Stromal cell of bone marrow (primary cell): ENCODE results near the gene WWOX.
"Not testable (repeated sequence)": the region's sequence is repeated elsewhere in the genome, so short reads cannot be mapped to it uniquely, and the experiment has no call there.

Source experiments
- DNase-seq: peaks from one replicate; pipeline ENCODE4 v3.0.0-alpha.2; 2012; ENCODE audit warnings: low read depth

The WWOX gene

DNA sequence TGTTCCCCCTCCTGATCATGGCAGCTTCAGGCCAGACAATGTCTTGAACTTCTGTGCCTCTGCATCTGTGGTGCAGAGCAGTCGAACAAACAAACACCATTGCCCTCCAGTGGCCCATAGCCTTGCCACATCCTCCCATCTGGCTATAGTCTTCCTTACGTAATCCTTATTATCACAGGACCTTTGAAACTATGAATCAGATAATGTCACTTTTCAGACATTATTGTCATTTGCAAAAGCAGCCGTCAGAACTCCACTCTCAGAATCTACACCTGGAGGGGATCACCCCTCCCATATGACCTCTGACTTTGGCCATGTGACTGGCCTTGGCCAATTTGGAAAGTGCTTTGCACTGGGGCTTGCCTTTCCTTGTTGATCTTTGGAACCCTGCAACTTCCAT is 1113.8 kb downstream of the WWOX start:
- DNase-seq = no peak

DNA sequence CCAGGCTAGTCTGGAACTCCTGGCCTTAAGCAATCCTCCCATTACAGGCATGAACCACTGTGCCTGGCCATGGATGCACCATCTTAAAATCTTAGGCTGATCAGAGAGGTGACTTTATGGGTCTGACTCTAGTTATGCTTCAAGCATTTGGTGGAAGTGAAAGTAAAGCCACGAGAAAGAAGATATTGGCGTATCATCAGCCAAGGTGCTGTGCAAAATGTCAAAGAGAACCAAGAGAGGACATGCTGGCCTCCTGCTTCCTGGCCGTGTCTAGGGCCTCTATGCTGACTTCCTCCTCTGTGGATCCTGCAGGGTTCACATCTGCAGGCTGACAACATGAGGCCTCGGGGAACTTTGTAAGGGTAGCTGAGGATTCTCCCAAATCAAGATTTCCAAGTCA is 1115.8 kb downstream of the WWOX start:
- DNase-seq = no peak

DNA sequence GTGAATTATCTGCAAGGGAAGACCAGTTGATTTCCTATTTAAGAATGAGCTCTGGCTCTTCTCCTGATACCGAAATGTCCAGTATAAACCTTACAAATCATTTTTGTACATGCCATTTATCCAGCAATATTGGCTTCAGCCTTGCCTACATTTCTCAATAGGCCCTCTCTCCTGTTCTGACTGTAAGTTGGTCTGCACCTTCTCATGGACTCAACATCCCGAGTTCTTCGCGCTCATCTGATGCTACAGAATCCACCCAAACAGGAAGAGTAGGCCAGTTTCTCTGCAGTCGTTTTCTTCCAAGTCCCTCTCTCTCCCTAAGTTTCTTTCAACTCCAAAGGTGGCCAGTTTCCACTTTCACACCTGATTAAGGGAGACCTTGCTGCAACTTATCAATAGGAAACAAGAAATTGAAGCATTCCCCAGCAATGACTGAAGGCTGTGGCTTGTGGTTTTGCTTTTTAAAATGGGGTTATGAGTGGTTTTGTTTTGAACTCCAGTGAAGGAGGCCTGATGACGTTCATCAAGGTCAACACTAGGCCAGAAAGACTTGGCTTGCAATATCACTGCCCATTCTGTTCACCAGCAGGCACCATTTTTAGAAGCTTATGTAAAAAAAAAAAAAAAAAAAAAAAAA is 1118.0 kb downstream of the WWOX start:
- DNase-seq = peak; percentile 18

DNA sequence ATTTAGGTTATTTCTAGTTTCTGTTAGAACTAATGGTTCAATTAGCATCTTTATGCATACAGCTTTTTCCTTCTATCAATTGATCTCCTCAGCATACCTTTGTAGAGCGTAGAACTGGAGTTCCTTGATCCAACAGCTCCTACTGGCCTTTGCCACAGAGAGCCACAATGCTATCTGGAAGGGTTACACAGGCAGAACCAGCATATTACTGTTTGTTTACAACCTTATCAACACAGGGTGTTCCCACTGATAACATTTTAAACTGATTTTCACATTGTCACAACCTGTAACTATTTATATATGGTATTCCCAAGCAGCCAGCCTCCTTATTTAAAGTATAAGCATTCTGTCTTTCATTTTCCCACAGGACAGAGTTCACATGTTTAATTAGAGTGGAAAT is 1118.9 kb downstream of the WWOX start:
- no peak for DNase-seq

DNA sequence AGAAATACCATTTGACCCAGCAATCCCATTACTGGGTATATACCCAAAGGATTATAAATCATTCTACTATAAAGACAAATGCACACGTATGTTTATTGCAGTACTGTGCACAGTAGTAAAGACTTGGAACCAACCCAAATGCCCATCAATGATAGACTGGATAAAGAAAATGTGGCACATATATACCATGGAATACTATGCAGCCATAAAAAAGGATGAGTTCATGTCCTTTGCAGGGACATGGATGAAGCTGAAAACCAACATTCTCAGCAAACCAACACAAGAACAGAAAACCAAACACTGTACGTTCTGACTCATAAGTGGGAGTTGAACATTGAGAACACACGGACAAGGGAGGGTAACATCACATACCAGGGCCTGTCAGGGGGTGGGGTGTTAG is 1126.5 kb downstream of the WWOX start:
- not testable (repeated sequence) for DNase-seq

DNA sequence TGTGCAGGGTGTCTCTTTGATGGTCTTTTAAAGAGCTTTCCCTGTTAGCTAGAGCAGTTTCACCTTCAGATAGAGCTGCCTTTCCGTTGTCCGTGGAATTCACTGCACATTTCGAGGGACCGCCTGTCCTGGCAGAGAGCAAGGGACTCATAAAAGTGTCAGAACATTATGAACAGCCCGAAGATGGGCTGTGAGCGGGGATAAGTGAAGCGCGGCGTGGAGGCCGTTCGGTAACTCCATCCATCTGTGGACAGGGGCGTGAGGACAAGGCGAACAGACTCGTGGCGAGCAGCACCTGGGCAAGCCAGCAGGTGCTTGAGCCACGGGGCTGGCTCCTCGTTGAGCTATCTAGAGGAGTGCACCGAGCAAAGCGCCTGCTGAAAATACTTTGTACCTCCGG is 1129.9 kb downstream of the WWOX start:
- DNase-seq = no peak

DNA sequence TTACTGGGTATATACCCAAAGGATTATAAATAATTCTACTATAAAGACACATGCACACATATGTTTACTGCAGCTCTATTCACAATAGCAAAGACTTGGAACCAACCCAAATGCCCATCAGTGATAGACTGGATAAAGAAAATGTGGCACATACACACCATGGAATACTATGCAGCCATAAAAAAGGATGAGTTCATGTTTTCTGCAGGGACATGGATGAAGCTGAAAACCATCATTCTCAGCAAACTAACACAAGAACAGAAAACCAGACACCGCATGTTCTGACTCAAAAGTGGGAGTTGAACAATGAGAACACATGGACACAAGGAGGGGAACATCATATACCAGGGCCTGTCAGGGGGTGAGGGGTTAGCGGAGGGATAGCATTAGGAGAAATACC is 1146.2 kb downstream of the WWOX start:
- not testable (repeated sequence) for DNase-seq

DNA sequence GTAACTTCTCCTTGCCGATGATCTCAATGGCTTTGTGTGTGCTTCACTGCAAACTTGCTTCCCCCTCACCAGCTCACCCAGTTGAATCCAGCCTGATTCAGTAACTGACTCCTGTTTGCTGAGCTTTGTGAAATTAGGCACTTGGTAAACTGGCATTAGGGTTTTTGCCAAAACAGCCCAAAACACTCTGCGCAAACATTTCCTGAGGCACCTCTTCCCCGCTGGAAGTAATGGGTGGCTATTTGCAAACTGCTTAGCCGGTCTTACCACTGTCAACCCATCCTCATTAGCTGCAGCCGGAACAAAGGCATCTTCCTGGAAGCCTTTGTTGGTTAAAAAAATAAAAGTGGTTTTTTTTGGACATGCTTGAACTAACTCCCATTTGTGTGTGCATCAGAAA is 1147.9 kb downstream of the WWOX start:
- no peak for DNase-seq

DNA sequence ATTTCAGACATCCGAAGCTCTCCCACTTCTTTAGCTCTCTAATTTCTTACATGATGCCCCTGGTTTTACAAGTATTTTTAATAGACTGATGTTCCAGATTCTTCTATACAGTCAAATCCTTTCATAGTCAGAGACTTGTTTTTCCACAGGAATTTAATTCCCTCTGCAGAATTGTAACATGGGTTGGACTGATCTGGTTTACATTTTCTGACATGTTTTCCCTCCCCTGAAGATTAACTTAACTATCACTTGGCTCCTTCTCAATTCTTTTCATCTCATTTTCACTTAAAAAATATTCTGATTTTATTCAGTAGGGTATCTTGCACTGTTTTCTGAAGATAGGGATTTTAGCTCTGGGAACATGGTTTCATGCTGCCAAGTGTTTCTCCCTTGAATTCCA is 1148.9 kb downstream of the WWOX start:
- no peak for DNase-seq

DNA sequence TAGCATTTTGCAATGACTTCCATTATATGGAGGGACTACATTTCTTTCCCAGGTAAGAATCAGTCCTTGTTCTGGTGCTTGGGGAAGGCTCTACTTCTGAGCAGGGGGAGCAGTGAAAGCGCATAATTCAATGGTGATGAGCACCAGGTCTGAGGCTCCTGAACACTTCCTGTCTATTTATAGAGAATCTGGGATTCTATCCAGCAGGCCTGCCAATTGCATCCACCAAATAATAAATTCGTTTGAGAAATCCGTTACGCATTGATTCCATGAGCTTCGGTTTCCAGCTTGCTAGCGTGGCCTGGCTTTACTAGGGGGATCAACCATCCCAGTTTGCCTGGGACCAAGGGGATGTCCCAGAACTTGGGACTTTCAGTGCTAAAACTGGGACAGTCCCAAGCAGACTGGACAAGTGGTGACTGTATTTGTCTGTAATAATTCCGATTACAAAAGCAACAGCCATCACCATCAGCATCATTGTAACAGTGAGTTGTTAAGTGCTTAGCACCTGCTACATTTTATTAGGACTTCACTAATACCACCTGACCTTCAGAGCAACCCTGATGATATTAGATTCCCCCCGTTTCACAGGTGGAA is 1151.1 kb downstream of the WWOX start:
- DNase-seq = no peak

DNA sequence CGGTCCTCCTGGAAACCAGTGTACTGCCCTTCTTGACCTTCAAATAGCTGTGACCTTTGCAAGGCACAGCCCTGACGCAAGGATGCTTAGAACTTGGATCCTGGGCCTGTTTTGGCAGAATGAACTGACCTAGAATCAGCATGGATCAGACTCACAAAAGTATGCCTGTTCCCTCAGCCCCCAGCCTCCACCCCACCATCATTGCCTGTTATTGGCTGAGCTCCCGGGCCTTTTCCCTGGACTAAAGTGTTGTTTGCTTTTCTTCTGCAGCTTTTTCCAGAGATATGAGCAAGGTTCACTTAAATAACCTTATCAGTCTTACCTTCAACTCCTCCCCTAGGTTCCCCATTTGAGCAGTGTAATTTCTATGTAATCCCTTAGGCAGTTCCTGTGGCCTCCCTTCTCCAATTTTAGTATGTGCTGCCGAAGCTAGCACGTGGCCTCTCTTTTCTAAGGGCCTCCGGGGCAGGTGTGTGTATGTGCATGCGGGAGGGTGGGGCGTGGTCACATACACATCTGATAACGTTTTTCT is 1153.7 kb downstream of the WWOX start:
- DNase-seq = no peak

DNA sequence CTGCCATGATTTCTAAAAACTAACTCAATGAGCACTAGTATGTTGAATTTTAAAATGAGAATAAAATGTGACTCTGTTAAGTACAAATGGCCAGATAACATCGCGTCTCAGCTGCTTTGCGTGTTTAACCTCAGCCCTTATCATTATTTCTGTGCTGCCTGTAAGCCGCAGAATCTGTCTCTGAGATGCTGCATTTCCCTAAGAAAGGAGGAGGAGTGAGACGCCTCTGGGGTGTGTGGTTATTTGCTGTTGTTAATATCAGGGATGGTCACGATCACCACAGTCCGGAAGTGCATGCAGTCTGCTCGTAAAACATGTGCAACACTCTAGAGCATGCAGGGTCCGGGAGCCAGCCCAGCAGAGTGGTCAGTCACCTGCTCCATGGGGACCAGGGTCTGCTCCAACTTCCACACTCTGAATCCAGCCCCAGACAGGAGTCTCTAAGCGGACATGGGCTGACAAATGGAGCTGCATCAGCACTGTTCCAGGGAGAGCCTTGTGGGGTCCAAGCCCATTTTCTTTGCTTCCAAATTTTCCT is 1158.6 kb downstream of the WWOX start:
- DNase-seq = no peak

DNA sequence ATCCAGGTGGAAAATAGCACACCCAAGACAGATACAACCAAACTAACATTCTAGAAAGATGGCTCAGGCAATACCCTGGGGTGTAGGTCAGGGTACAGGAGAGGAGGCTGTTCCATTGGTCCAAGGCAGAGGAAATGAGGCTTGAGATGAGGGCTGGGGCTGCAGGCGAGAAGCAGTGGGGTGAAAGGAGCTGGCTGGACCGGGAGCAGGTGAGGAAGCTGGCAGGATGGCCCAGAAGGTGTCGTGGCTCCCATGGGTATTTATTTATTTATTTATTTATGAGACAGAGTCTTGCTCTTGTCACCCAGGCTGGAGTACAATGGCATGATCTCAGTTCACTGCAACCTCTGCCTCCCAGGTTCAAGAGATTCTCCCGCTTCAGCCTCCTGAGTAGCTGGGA is 1161.4 kb downstream of the WWOX start:
- not testable (repeated sequence) for DNase-seq

DNA sequence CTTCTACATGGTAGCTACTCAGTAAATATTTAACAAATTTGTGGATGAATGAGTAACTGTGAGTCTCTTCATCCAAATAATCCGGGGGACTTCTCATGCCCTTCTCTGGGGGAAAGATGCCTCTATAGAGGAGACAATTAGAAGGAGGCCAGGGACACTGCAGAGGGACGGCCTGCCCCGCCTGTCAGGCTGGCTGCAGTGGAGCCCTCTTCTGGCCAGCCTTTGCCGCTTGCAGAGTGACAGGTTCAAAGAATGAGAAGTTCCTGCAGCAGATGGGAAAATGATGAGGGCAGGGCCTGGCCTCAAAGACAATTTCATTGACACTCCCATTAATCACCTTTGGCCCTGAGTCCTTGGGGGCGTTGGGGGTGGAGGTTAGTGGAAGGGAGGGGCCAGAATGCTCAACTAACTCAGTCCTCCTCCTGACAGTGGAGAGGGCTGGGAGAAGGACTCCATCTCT is 1162.1 kb downstream of the WWOX start:
- DNase-seq = no peak

DNA sequence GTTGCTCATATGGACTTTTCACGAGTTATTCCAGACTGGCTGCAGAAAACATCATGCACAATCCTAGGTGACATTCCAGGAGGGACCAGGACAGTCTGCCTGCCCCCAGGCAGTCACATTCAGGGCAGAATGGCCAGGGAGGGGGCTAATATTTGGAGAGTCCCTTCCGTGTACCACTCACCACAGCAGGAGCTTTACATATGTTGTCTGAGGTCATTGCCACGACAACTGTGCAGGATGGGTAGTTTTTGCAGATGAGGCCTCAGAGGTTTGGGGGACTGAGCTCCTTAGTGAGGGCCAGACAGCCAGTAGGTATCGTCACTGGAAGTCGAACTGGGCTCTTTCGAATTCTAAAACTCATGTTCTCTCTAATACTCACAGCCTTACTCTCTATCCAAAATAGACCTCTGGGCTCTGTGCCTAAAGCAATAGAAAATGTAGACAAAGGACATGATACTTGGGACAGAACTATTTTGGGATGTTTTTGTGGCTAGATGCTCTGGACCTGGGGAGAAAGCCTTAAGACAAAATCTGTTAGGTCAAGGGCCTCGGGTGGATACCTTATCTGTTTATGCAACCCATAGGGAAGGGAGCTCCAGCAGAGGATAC is 1162.6 kb downstream of the WWOX start:
- no peak for DNase-seq
